ENCODE data around the gene PCDH1. TPM values are rescaled to one million over a fixed set of nuclear protein-coding genes. Genes with fewer than 3 reads are reported as not detected.

Gene PCDH1
- total RNA-seq, 1 donor from 2014 or later: 43.8 TPM

DNA sequence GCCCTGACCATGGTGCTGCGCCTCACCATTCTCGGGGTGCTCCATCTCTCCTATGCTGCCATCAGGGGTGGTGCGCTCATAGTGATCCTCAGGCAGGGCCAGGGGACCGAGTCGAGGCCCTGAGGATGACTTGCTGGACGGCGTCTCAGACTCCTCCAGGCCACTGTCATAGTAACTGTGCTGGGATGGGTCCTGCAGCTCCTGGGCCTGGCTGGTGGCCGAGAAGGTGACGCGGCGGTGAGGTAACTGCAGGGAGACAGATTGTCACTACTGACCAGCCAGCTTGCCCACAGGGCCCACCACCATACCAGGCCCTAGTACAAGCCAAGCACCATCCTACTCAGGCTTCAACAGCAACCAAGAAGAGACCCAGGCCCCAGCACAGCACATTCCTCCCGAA, 21.0 kb downstream of the PCDH1 start:
- DNase-seq (ENCODE audit: low spot score): no peak

DNA sequence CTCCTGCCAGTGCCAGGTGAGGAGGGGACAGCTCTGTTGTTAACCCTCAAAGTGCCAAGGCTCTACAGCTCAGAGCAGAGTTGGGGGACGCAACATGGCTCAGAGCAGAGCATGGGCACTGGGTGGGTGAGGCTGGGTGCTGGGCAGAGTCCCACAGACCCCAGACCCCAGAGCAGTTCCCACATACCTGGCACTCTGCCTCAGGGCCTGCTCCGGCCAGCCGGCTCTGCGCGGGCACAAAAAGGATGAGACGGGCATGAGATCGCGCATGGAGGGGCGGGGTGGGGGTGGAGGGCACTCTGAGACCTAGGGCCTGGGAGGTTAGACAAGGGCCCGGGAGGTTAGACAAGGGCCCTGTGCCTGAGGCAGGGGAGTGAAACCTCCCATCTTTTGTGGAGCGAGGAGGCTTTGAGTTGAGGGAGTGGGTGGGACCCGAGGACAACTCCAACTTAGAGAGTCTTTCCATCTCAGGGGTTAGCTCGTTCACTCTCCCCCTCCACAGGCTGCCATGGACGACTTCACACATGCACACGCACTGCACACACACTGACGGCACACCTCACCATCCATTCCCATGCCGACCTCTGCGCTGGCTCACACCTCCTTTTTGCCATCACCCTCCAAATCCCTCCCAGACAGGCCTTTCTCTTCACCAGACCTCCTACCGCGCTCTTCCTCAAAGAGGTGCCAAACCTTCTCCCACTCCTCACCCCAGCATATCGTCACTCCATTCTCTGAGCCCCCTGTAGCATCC, 22.0 kb downstream of the PCDH1 start:
- no peak for DNase-seq (ENCODE audit: low spot score)

DNA sequence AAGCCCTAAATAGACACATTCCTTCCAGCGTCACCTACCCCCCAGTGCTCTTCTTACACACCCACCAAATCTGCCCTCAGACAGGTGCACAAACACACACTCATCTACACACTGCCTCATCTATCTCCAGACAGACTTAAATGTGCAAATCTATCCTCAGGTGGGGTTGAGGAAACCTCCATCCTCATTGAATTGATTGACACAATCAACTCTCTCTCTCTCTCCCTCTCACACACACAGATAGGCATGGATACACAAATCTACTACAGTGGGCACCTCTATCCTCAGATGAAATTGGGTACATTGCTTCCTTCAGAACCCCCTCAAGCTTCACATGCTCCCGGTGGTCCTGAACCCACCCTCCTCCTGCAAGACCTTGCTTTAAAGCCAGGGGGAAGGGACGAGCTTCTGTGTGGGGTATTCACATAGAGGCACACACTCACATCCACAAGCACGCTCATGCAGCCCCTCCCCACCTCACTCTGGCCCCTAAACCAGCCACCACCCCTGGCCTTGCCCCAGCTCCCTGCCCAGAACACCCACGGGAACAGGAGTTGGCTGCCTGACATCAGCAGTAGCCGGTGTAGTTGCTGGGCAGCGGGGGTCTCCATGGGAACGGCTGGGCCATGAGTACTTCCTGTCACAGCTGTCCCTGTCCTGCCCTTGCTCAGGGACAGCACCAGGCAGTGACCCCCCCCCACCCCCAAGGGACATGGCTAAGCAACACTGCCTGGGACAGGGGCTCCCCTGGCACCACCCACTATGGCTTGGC, 22.8 kb downstream of the PCDH1 start:
- no peak for DNase-seq (ENCODE audit: low spot score)

DNA sequence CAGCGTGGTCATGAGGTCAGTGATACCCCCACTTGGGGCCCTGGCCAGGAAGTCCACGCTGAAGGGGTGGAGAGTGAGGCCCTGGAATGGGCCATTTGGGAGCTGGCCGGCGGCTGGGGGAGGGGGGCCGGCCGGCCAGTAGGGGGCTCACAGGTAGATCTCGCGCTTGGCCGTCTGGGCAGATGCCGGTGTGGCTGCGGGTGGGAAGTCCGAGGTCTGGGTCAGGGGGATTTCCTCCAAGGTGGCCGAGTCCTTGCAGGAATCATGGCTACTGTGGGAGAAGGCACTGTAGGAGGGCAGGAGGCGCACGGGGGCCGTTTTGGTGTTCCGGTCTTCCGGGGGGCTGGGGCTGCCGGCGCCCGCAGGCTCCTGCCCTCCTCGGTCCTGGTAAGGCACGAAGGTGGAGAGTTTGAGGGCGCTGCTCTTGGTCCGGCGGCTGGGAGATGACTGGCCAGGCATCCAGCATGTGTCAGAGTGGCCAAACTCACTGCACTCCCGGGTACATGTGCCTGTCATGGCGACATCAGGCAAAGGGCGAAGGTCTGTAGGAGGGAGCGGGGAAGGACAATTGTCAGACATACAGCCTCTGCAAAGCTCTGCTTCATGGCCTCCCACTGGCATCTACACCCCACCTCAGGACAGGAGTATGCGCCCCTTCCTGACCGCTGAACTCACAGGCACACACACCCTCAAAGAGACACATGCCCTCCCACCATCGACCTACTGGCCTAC, 24.1 kb downstream of the PCDH1 start:
- no peak for DNase-seq (ENCODE audit: low spot score)

DNA sequence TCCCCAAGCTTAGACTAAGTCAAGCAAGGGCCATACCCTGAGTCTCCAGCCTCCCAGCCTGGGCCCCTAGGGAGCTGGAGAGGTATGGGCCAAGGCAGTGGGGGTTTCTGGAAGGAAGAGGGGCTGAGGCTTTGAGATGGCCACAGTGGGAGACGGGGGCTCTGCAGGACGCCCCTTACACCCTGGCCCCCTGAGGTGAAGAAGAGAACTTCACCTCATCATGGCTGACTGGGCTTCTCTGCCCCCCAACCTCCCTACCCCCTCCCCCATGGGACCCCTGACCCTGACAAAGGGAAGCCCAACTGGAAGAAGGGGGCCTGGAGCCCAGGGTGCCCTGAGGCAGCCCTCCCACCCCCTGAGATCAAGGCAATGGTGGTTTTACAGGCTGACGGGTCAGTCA, 25.8 kb downstream of the PCDH1 start:
- DNase-seq (ENCODE audit: low spot score): no peak

DNA sequence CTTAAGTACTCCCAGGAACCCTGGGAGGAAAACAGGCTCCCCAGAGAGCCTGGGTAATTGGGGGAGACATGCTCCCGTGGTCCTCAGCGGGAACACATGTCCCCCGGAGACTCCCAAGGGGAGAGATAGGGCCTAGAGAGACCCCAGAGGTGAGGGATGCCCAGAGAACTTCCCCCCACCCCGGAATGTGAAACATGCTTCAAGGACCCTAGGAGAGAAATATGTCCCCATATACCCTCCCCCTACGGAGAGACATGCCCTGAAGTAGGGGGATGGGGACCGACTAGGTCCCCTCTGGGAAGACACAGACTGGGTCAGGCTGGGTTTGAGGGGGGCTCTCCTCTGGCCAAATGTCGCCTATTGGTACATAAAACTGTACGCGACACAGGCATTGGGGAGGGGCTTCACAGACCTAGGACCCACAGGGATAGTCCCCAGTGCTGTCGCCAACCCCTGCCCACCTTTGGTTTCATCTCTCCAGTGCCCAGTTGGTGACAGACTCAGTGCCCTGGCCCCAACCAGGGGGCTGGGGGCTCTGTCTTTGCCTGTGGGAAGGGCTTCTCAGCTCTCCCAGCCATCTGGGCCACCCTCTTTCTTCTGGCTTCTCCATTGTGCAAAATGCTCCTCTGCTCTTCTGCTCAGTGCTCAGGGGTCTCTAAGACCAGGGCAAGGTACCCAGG, 26.9 kb downstream of the PCDH1 start:
- no peak for DNase-seq (ENCODE audit: low spot score)

DNA sequence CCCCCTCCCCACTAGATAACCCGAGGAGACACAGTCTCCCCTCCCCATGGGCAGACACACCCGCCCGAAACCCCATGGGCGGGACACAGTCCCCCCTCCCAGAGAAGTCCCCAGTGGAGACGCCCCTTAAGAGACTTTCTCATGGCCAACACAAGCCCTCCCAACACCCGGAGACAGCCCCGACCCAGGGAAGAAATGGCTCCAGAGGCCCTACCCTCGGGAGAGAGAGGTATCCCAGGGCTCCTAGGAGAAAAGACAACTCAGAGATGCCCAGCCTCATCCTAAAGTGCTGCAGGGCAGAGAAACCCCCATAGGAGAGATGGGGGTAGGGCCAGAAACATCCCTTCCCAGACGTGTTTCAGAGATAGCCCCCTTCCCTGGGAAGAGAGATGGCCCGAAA, 27.4 kb downstream of the PCDH1 start:
- no peak for DNase-seq (ENCODE audit: low spot score)

DNA sequence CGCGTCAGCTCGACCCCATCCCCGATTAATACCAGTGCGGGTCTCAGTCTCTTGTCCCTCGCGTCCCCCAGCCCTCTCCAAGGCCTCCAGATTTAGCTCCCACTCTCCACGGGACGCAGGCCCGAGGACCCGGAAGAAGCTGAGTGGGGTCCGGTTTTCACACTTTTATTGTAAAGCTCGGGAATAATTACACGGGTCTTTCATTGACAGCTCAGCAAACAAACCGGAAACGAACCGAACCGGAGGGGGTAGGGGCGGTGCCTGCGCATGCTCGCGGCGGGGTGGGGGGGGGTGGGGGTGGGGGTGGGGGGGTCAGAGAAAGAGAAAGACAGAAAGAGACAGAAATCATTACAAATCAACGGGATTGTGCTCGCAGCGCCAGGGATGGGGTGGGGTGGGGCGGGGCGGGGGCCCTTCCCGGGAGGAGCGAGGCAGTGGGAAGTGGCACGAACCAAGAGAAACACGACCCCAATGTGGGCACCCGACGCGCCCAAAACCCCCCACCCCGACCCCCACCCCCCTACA, 27.9 kb downstream of the PCDH1 start:
- DNase-seq (ENCODE audit: low spot score): no peak

DNA sequence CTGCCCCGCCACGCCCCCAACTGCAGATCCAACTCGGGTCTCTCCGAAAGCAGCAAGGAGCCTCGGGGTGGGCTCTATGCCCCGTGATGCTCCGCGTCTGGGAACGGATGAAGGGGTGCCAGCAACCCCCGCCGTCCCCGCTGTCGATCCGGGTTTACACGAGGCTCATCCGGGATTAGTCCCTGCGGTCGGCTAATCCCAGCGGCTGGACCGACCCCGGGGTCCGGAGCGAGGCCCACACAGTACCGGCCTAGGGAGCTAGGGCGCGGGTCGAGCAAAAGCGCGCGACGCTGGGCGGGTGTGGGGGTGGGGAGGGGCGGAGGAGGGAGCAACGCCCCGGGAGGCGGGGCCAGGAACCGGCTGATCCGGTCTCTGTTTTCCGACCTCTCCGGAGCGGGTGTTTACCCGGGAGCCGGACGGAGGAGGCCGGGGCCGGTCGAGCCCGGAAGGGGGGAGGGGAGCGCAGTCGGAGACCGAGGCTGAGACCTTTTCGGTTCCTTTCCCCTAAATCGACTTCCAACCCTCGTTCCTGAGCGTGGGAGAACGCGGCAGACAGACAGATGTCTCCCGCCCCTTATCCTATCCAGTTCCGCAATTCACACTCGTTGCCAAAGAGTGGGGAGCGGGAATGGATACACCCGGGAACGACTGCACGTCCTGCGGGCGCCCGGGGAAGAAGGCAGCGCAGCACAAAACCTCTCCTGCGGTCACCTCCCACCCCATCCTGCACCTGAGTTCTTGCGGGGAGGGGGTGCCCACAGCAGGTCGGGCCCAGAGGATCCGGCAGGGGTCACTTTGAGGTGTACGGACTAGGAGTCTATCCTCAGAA, 28.6 kb downstream of the PCDH1 start:
- DNase-seq (ENCODE audit: low spot score): peak; percentile 96

DNA sequence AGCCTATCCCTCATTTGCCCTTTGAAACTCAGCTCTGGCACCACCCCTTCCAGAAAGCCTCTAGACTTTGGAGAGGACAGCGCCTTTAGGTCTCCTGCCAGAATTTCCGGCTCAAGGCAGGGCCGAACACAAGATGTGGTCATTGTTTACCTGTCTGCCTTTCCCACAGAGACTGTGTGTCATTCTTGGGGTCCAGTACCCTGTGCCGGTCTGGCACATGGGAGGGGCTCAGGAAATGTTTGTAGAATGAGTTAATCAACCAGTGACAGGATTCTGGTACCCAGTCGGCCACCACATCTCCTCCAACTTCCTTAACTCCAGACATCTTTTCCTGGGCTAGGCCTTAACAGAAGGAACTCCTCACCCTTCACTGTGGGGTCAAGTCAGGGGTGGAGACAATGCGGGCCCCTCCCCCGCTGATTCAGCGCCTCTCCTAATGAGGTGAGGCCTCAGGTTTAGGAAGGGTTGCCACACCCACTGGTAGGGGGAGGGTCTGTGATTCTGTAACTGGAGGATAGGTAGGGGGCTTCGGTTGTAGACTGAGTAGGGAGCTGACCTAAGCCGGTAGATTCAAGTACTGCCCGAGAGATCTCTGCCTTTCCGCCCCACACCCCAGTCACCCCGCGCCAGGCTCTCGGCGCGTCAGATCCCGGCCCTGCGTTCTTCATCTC, 29.3 kb downstream of the PCDH1 start:
- no peak for DNase-seq (ENCODE audit: low spot score)

DNA sequence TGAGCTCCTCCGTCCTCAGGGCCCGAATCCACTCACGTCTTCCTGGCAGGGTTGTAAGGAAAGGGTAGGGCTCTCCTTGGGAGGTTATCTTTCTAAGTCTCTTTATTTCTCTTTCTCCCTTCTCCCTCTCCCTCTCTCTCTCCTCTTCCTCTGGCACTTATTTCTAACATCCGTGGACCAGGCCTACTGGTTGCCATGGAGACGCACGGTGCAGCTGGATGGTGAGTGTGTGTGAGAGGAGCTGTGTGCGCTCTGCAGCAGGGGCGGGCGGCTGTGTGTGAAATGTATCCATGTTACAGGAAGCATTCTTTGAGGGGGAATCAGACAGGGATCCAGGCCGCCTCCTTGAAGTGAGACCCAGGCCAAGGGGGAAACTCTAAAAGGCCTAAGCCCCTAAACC, 32.2 kb downstream of the PCDH1 start:
- no peak for DNase-seq (ENCODE audit: low spot score)

DNA sequence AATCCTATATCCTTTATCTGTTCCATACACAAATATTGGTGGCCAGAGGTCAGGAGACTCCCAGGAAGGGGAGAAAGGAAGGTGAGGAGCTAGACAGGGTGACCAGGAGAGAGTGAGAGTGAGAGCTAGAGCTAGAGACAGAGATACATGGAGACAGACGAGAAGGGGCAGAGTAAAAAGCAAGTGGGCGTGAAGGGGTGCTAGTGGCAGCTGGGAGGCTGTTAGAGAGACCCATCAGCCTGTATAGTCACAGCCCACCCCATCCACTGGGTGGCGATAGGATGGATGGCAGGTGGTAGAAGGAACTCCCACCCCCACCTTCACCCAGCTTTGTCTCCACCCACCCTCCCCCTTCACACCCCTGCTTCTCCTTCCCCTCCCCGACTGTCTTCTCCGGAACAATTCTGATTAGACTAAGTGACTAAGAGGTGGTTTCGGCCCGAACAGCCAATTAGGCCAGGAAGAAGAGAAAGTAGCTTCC, 32.8 kb downstream of the PCDH1 start:
- DNase-seq (ENCODE audit: low spot score): no peak

DNA sequence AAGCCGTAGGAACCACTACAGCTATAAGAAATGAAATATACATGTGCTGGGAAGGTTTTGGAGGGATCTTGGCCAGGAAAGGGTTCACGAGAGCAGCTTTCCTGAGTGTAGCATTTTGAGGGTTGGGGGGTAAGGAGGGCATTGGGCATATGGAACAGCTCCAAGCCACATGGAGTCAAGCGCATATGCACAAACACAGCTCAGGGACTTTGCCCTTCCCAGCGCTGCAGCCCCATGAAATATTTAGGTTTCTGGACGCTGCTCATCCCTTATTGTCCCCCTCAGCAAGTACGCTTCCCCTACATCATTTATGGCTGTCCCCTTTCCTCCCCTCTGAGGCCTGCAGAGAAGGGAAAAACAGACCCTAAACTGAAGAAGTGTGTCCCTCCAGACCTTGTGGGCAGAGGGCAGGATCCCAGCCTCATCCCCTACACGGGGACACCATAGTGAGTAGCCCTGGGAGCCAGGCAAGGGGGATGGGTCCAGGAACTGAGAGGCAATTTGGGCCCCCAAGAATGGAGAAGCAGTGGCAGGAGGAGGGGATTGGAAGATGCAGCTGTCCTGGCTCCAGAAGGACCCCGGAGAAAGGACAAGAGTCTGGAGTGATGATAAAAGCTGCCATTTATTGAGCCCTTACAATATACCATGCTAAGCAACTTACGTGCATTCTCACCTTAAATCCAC, 33.7 kb downstream of the PCDH1 start:
- DNase-seq (ENCODE audit: low spot score): no peak

DNA sequence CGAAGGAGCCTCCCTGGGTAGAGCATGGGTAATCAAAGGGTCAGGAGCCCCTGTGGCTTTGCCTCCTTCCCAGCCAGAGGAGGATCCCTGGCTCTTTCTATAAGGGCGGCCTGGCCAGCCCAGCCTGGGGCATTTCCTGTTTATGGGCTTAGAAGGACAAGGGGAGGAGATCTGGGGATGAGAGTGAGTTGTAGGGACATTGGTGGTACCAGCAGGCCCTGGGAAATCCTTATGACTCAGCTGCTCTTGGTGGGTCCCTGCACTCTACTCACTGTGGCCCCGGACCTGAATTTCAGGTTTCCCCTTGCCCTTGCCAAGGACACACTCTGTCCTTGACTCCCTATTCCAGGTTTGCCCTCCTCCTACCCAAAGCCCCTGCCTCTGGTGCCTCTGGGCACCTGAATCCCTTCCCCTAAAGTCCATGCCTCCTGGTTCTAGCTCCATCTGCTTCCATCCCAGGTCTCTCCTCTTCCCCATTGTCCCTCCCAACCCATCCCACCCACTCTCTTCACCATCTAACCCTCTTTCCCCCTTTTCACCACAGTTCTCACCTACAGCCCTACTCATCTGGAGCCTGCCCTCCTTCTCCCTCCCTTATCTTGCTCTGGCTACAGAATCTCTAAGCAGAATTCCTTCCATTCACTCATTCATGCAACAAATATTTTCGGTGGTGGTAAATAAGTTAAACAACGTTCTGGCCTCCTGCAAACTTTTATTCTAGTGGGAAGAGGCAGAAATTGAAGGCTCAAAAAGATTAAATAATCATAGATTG, 34.9 kb downstream of the PCDH1 start:
- no peak for DNase-seq (ENCODE audit: low spot score)

DNA sequence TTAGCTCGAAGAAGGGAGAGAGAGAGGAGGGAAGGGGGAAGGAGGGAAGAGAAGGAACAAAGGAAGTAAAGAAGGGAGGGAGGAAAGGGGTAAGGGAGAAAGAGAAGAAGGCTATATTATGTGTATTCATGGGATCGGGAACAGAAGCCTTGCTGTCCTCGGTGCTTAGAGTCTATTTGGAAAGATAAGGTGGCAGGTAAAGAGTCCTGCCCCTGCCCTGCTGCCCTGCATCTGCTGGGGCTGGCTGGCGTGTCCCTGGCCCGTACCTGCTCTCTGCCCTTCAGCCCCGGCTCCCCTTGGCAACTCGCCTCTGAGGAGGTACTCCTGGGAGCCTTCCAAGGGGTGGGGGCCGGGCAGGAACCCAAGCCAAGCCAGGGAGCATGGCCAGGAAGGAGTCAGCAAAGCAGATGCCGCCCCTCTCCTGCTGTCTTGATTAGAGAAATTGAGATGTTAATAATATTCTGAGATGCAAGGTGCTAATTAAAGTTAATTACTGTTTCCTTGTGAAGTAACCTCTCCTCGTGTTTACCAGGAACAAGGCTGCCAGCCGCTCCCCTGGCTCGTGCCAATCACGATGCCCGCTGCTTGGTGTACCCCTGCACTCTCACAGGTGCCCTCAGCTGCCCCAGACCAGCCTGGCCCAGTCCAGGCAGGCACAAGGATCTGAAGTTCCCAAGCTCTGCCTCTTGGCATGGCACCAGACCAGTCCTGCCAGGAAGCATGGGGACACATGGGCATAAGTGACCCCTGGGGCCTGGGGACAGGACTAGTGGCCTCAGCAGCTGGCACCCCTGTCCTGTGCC, 36.6 kb downstream of the PCDH1 start:
- no peak for DNase-seq (ENCODE audit: low spot score)

DNA sequence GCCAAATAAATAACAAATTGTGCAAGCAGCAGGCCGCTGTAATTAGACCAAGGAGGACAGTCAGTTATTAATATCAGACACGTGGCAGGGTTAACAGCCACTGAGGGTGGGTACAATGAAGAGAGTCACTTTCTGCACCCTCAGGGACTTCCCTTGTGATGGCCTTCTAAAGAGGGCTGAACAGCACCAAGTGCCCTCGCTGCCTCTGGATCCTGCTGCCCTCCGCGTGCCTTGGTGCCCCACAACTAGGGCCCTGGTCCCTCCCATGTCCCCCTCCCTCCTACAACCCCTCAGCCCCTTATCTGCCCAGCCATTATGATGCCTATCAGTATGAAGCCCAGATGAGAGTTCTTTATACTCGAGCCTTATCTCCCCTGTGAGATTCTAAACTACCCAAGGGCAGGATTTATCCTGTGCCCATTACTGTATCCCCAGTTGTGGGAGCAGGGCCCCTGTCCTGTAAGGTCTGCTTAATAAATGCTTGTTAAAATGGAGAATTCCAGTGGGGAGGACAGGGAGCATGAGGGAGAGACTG, 37.3 kb downstream of the PCDH1 start:
- no peak for DNase-seq (ENCODE audit: low spot score)

DNA sequence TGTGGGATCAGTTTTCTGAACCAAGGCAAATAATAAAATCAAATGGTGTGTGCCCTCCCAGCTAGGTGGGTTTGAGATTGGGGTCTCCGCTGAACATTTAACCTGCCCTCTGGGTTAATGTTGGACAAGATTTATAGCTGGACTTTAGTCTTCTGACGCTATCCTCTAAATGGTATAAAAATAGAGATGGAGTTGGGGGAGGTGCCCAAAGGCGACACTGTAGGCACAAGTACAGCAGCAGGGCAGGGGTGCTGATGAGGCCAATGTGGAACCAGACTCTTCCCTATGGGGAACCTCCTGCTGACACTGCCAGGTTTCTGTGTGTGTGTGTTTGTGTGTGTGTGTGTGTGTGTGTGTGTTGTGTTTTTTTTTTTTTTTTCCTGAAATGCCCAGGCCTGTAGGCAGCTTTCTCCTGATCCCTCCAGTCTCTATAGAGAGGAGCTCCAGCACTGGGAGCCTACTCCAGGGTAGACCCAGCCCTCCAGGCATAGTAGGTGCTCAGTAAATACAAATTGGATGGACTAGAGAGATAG, 37.9 kb downstream of the PCDH1 start:
- no peak for DNase-seq (ENCODE audit: low spot score)

Data from mesenteric fat pad (tissue), 1 donor.